IMR-90 (cell line): ENCODE data around the gene SMIM21. TPM values are rescaled to one million over a fixed set of nuclear protein-coding genes. Genes with fewer than 3 reads are reported as not detected.

Experiments
- ATAC-seq: fragments of 200-7000 bp; cut with Tn5 transposase; 2 replicates; pipeline ENCODE4 v1.9.1; 2020; ENCODE audit warnings: low read depth, mild to moderate bottlenecking, moderate library complexity
- BruUV-seq: library from RNA; stranded (reverse); fragments of 400-500 nt; replicated peaks from 2 replicates; lab custom pipeline; 2021; lab: Mats Ljungman, UMichigan
- CTCF ChIA-PET: fragments of 300-600 bp; formaldehyde crosslinking; extraction: SDS; loops from one replicate; lab custom pipeline; 2021; ENCODE audit warnings: antibody characterized with exemption; lab: Yijun Ruan, JAX
- POLR2A ChIA-PET: fragments of 300-600 bp; sonication (Branson Sonifier 250); formaldehyde crosslinking; loops from one replicate; lab custom pipeline; 2022; ENCODE audit warnings: antibody characterized with exemption; ENCODE audit not compliant: unreplicated experiment; lab: Charles Lee
- DNase-seq: peaks from one replicate; pipeline ENCODE4 v3.0.0; 2013
- H2AFZ ChIP-seq: replicated peaks from 2 replicates; pipeline ENCODE3; 2013; ENCODE audit warnings: low read length, mild to moderate bottlenecking; ENCODE audit not compliant: poor library complexity
- H2AK5ac ChIP-seq: 2 replicates; pipeline ENCODE4 v1.6.1; 2013; ENCODE audit warnings: low read depth, low read length, inconsistent platforms
- H2AK9ac ChIP-seq: replicated peaks from 2 replicates; pipeline ENCODE3; 2013; ENCODE audit warnings: mild to moderate bottlenecking, low read depth, low read length, moderate library complexity; ENCODE audit not compliant: poor library complexity
- H2BK120ac ChIP-seq: 2 replicates; pipeline ENCODE4 v1.6.1; 2013; ENCODE audit warnings: low read depth, low read length, inconsistent platforms
- H2BK15ac ChIP-seq: 3 replicates; pipeline ENCODE4 v1.6.1; 2013; ENCODE audit warnings: low read depth, low read length, inconsistent platforms
- H2BK20ac ChIP-seq: 2 replicates; pipeline ENCODE4 v1.6.1; 2013; ENCODE audit warnings: low read depth, mild to moderate bottlenecking, inconsistent platforms, low read length, moderate library complexity
- H2BK5ac ChIP-seq: 2 replicates; pipeline ENCODE4 v1.6.1; 2013; ENCODE audit warnings: mild to moderate bottlenecking, low read depth, low read length, inconsistent platforms; ENCODE audit not compliant: poor library complexity, severe bottlenecking
- H3K14ac ChIP-seq: replicated peaks from 2 replicates; pipeline ENCODE4 v1.6.1; 2013; ENCODE audit warnings: low read depth, low read length, inconsistent platforms
- H3K18ac ChIP-seq: 2 replicates; pipeline ENCODE4 v1.6.1; 2013; ENCODE audit warnings: low read depth, low read length, control low read depth
- H3K23ac ChIP-seq: 2 replicates; pipeline ENCODE4 v1.6.1; 2013; ENCODE audit warnings: low read depth, low read length, inconsistent platforms
- H3K27ac ChIP-seq: 2 replicates; pipeline ENCODE4 v1.5.1; 2013; ENCODE audit warnings: mild to moderate bottlenecking, control low read depth, low read length; ENCODE audit not compliant: insufficient read depth
- H3K27me3 ChIP-seq: 2 replicates; pipeline ENCODE4 v1.6.1; 2013; ENCODE audit warnings: low read length; ENCODE audit not compliant: control insufficient read depth, insufficient read depth
- H3K36me3 ChIP-seq: 2 replicates; pipeline ENCODE4 v1.6.1; 2013; ENCODE audit warnings: low read length, mixed read lengths; ENCODE audit not compliant: control insufficient read depth, insufficient read depth
- H3K4ac ChIP-seq: 2 replicates; pipeline ENCODE4 v1.6.1; 2013; ENCODE audit warnings: low read depth, low read length, inconsistent platforms
- H3K4me1 ChIP-seq: 2 replicates; pipeline ENCODE4 v1.6.1; 2013; ENCODE audit warnings: low read length, mixed read lengths; ENCODE audit not compliant: control insufficient read depth, insufficient read depth
- H3K4me2 ChIP-seq: 2 replicates; pipeline ENCODE4 v1.6.1; 2013; ENCODE audit warnings: low read depth, mild to moderate bottlenecking, control low read depth, low read length, moderate library complexity
- H3K4me3 ChIP-seq: 2 replicates; pipeline ENCODE4 v1.5.1; 2013; ENCODE audit warnings: low read depth, mild to moderate bottlenecking, control low read depth, low read length, moderate library complexity; ENCODE audit not compliant: insufficient read depth
- H3K56ac ChIP-seq: 2 replicates; pipeline ENCODE4 v1.6.1; 2013; ENCODE audit warnings: low read length, inconsistent platforms; ENCODE audit not compliant: insufficient read depth; ENCODE audit errors: extremely low read depth
- H3K79me1 ChIP-seq, 2 experiments: 2 replicates each; pipeline ENCODE4 v1.6.1; 2013; ENCODE audit warnings: low read length in 2 of 2, inconsistent platforms in 1 of 2, low read depth in 1 of 2
- H3K9ac ChIP-seq: 2 replicates; pipeline ENCODE4 v1.6.1; 2013; ENCODE audit warnings: low read depth, low read length, control low read depth
- H3K9me1 ChIP-seq: 2 replicates; pipeline ENCODE4 v1.6.1; 2013; ENCODE audit warnings: low read length, inconsistent platforms; ENCODE audit not compliant: insufficient read depth
- H3K9me3 ChIP-seq: 2 replicates; pipeline ENCODE4 v1.6.1; 2013; ENCODE audit warnings: low read length; ENCODE audit not compliant: control insufficient read depth, insufficient read depth
- H4K20me1 ChIP-seq: 2 replicates; pipeline ENCODE4 v1.6.1; 2013; ENCODE audit warnings: low read length, inconsistent platforms; ENCODE audit not compliant: insufficient read depth
- H4K5ac ChIP-seq: 2 replicates; pipeline ENCODE4 v1.6.1; 2013; ENCODE audit warnings: mild to moderate bottlenecking, low read depth, low read length, control low read depth
- H4K8ac ChIP-seq, 2 experiments: 2 replicates each; pipeline ENCODE4 v1.6.1; 2013; ENCODE audit warnings: low read depth in 2 of 2, low read length in 2 of 2, control low read depth in 1 of 2, inconsistent platforms in 1 of 2
- H4K91ac ChIP-seq: 2 replicates; pipeline ENCODE4 v1.6.1; 2013; ENCODE audit warnings: low read depth, low read length, inconsistent platforms; ENCODE audit not compliant: insufficient read depth
- BHLHE40 ChIP-seq: fragments of 150-350 bp; IDR thresholded peaks from 2 replicates; pipeline ENCODE4 v1.6.1; 2016; ENCODE audit warnings: mild to moderate bottlenecking, low read depth, low read length
- CHD1 ChIP-seq: IDR thresholded peaks from 2 replicates; pipeline ENCODE4 v1.6.1; 2012; ENCODE audit warnings: low read depth, low read length, improper control_type of control experiment
- CTCF ChIP-seq: conservative IDR thresholded peaks from 2 replicates; pipeline ENCODE4 v1.5.1; 2012; ENCODE audit warnings: mild to moderate bottlenecking, low read depth, low read length, improper control_type of control experiment
- MAFK ChIP-seq: IDR thresholded peaks from 2 replicates; pipeline ENCODE4 v1.6.1; 2012; ENCODE audit warnings: low read depth, low read length, improper control_type of control experiment
- MXI1 ChIP-seq: IDR thresholded peaks from 2 replicates; pipeline ENCODE4 v1.6.1; 2012; ENCODE audit warnings: low read depth, mild to moderate bottlenecking, low read length, moderate library complexity, borderline replicate concordance
- POLR2A ChIP-seq: IDR thresholded peaks from 2 replicates; pipeline ENCODE4 v1.6.1; 2012; ENCODE audit warnings: mild to moderate bottlenecking, low read depth, low read length
- RCOR1 ChIP-seq: IDR thresholded peaks from 2 replicates; pipeline ENCODE4 v1.6.1; 2012; ENCODE audit warnings: mild to moderate bottlenecking, low read length, improper control_type of control experiment; ENCODE audit not compliant: insufficient replicate concordance
- RFX5 ChIP-seq: IDR thresholded peaks from 2 replicates; pipeline ENCODE4 v1.8.0; 2012; ENCODE audit warnings: low read depth, mild to moderate bottlenecking, low read length, moderate library complexity
- WGBS, 2 experiments: methylation state at CpG; one replicate each; pipeline versions ENCODE4 v1.1.5 to v1.1.7; 2013; ENCODE audit warnings: missing lambda C conversion rate in 2 of 2; ENCODE audit not compliant: insufficient read length in 1 of 2; ENCODE audit errors: extremely low coverage in 2 of 2; 5-methylcytosine and 5-hydroxymethylcytosine counted together
- dilution Hi-C: fragments of 300-500 bp; cut with HindIII; formaldehyde crosslinking; loops from one replicate; pipeline ENCODE4 v1.14.3; 2018; ENCODE audit warnings: low sequenced_read_pairs; ENCODE audit not compliant: unreplicated experiment
- in situ Hi-C: fragments of 300-500 bp; cut with MboI; formaldehyde crosslinking; loops from 3 replicates; pipeline ENCODE4 v1.14.3; 2019; ENCODE audit warnings: low sequenced_read_pairs, inconsistent platforms, mixed read lengths
- intact Hi-C: fragments of 100-400 bp; cut with micrococcal nuclease; formaldehyde crosslinking; loops from 2 replicates; pipeline ENCODE4 v1.10.0; 2022
- polyA plus RNA-seq, 3 experiments: library from polyadenylated mRNA; depleted of rRNA; stranded (reverse); fragments of >200 nt; gene quantifications; 2 replicates each; pipeline ENCODE4 v1.2.3, GENCODE V29; 2012; ENCODE audit warnings: low replicate concordance in 1 of 3
- total RNA-seq: library from RNA; depleted of rRNA; stranded (reverse); fragments of >200 nt; gene quantifications from 2 replicates; pipeline ENCODE4 v1.2.3, GENCODE V29; 2012

The SMIM21 gene
- total and polyA plus RNA-seq, 2 of the 4 experiments (the other 2 are of a cell fraction): not detected

DNA sequence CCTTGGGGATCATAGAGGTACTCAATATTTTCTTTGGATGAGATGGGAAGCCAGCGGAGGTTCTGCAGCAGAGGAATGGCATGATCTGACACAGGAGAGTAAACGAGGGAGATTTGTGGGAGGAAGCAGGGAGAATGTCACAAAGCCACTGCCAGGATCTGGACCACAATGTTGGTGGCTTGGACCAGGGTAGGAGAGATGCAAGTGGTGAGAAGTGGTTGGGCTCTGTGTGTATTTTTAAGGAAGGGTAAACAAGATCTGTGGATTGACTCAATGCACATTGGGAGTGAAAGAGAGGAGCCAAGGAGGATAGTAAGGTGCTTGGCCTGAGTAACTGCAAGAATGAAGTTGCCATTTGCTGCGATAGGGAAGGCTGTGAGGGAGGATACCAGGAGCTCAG, 10.5 kb upstream of the SMIM21 start:
- no peaks in the 10 kb centered on the region for H3K9me3 ChIP-seq
- no peak overlapping the region for H2AK5ac ChIP-seq
- no peak overlapping the region for H3K9ac ChIP-seq
- CTCF ChIA-PET: no interaction called here
- no peak overlapping the region for H2BK20ac ChIP-seq
- H2AFZ ChIP-seq: no peak overlapping the region
- no peak for ATAC-seq
- H4K91ac ChIP-seq: no peak overlapping the region
- no peak overlapping the region for H3K4me3 ChIP-seq
- H3K79me1 ChIP-seq: no peaks in the 10 kb centered on the region
- no peak overlapping the region for H3K4ac ChIP-seq
- 93% methylated on average over 2 of the region's 3 CpGs; no CpG with 5 or more reads in 1 of the 2 experiments for WGBS, 2 experiments
- H3K9me1 ChIP-seq: no peaks in the 10 kb centered on the region
- H2BK15ac ChIP-seq: no peak overlapping the region
- dilution Hi-C loops (no loop called here), intact Hi-C loops (no loop called here), in situ Hi-C loops (no loop called here)
- no peak overlapping the region for H4K8ac ChIP-seq
- no peak overlapping the region for H3K23ac ChIP-seq
- H3K18ac ChIP-seq: no peak overlapping the region
- H3K36me3 ChIP-seq: no peaks in the 10 kb centered on the region
- H4K20me1 ChIP-seq: no peaks in the 10 kb centered on the region
- POLR2A ChIA-PET: no interaction called here
- no peak overlapping the region for H2BK120ac ChIP-seq
- no peak overlapping the region for H2AK9ac ChIP-seq
- H3K4me1 ChIP-seq: peaks cover 6% of the 10 kb centered on the region; the same call in 1 of the 2 replicates
- H3K56ac ChIP-seq: no peak overlapping the region
- no peak overlapping the region for H3K27ac ChIP-seq
- H3K4me2 ChIP-seq: no peak overlapping the region
- H3K14ac ChIP-seq: no peak overlapping the region
- no TSS peak for BruUV-seq
- peaks cover 4% of the 10 kb centered on the region for H3K27me3 ChIP-seq
- no peak overlapping the region for H2BK5ac ChIP-seq
- TF ChIP-seq RFX5 (no peak), RCOR1 (no peak), CHD1 (no peak), MAFK (no peak), POLR2A (no peak), CTCF (no peak), BHLHE40 (no peak), MXI1 (no peak)
- no peak for DNase-seq
- no peak overlapping the region for H4K5ac ChIP-seq
